Measurements from ENCODE around the gene BAIAP2. TPM values are rescaled to one million over a fixed set of nuclear protein-coding genes. Genes with fewer than 3 reads are reported as not detected.
A peak's percentile ranks its signal among the peaks of the same experiment; 100 is the strongest.

The BAIAP2 gene
- total and polyA plus RNA-seq, 2 of the 13 experiments (the other 11 are each of a cell fraction or from before 2014, with no cell fraction given): 22.5 to 24.0 TPM

- TF ChIP-seq ELK4 (CRISPR knock-in tag; IDR thresholded peaks at IDR 0.05; ENCODE audit: borderline replicate concordance): no peak
- peak; percentile 96; the same call in 2 of the 3 replicates for TF ChIP-seq MXI1 (IDR thresholded peaks at IDR 0.05; ENCODE audit: borderline replicate concordance, low read depth, low read length)
- peak; percentile 81; the same call in 1 of the 2 replicates for TF ChIP-seq ZNF552 (CRISPR knock-in tag; IDR thresholded peaks at IDR 0.05; ENCODE audit: borderline replicate concordance)
- TF ChIP-seq THYN1 (CRISPR knock-in tag; IDR thresholded peaks at IDR 0.05; ENCODE audit: borderline replicate concordance, low read depth): no peak
- peak; percentile 71; the same call in 1 of the 2 replicates for TF ChIP-seq ZBTB25 (CRISPR knock-in tag; IDR thresholded peaks at IDR 0.05)
- no peak for TF ChIP-seq KLF13 (CRISPR knock-in tag; IDR thresholded peaks at IDR 0.05)
- peak; percentile 48 for TF ChIP-seq ZNF407 (CRISPR knock-in tag; IDR thresholded peaks at IDR 0.05; ENCODE audit: not compliant biosample characterization)
- TF ChIP-seq ZNF382 (CRISPR knock-in tag; IDR thresholded peaks at IDR 0.05; ENCODE audit: borderline replicate concordance): no peak
- peak; percentile 70; the same call in 1 of the 2 replicates for TF ChIP-seq ZHX1 (CRISPR knock-in tag; IDR thresholded peaks at IDR 0.05; ENCODE audit: low read depth)
- no peak for TF ChIP-seq FLYWCH1 (CRISPR knock-in tag; IDR thresholded peaks at IDR 0.05)
- no peak for TF ChIP-seq RARG (CRISPR knock-in tag; IDR thresholded peaks at IDR 0.05; ENCODE audit: low read depth)
- peak; percentile 97 for TF ChIP-seq BRCA1 (CRISPR knock-in tag; IDR thresholded peaks at IDR 0.05)
- peak; percentile 96 for TF ChIP-seq TBX2 (CRISPR knock-in tag; IDR thresholded peaks at IDR 0.05; ENCODE audit: borderline replicate concordance)
- peak; percentile 99 for TF ChIP-seq ELF3 (CRISPR knock-in tag; IDR thresholded peaks at IDR 0.05)
- 0 out of 2 replicates have a peak, but pooled peaks have one; percentile 20 for TF ChIP-seq SMAD1 (CRISPR knock-in tag; IDR thresholded peaks at IDR 0.05; ENCODE audit: borderline replicate concordance, low read depth)
These were observed 48.3 kb downstream of the BAIAP2 start (continued) for GRCh38 chr17:81083125-81083765.
